HepG2 (cell line): ENCODE results near the gene CNPY4. TPM values are rescaled to one million over a fixed set of nuclear protein-coding genes. Genes with fewer than 3 reads are reported as not detected.

ENCODE experiments used
- EHMT2 ChIP-seq: fragments of 200-600 bp; sonication (generic); IDR thresholded peaks from 2 replicates; pipeline ENCODE4 v1.7.0; 2017; ENCODE audit warnings: antibody characterized with exemption, low read depth, low read length, borderline replicate concordance
- ERF ChIP-seq: IDR thresholded peaks from 2 replicates; pipeline ENCODE4 v1.6.1; 2018; ENCODE audit warnings: missing biosample characterization, missing genetic modification reagents
- HNRNPUL1 ChIP-seq: fragments of 200-400 bp; formaldehyde crosslinking; IDR thresholded peaks from 2 replicates; pipeline ENCODE4 v1.6.1; 2017; ENCODE audit warnings: low read depth, mild to moderate bottlenecking, low read length, moderate library complexity
- NONO ChIP-seq, 2 experiments: fragments of 450-650 bp in 1 of 2; sonication (generic) in 1 of 2; formaldehyde crosslinking in 1 of 2; IDR thresholded peaks in 1 of 2; conservative IDR thresholded peaks in 1 of 2; 2 replicates each; pipeline versions ENCODE4 v1.6.1 to v1.8.0; 2017 to 2022; ENCODE audit warnings: mild to moderate bottlenecking in 1 of 2, missing genetic modification reagents in 1 of 2, moderate library complexity in 1 of 2
- NR2C2 ChIP-seq: sonication (generic); formaldehyde crosslinking; IDR thresholded peaks from 2 replicates; pipeline ENCODE4 v1.4.0; 2020; ENCODE audit warnings: missing genetic modification reagents, mild to moderate bottlenecking, moderate library complexity, borderline replicate concordance
- POGZ ChIP-seq: sonication (generic); formaldehyde crosslinking; IDR thresholded peaks from 2 replicates; pipeline ENCODE4 v1.4.0; 2020; ENCODE audit warnings: mild to moderate bottlenecking, missing genetic modification reagents
- SMAD3 ChIP-seq: sonication (generic); formaldehyde crosslinking; IDR thresholded peaks from 2 replicates; pipeline ENCODE4 v1.4.0; 2020; ENCODE audit warnings: missing genetic modification reagents
- SMAD9 ChIP-seq: sonication (generic); formaldehyde crosslinking; IDR thresholded peaks from 2 replicates; pipeline ENCODE4 v1.5.1; 2020; ENCODE audit warnings: mild to moderate bottlenecking, missing genetic modification reagents
- SOX6 ChIP-seq, 2 experiments: fragments of 450-650 bp in 1 of 2; sonication (generic) in 1 of 2; formaldehyde crosslinking in 1 of 2; IDR thresholded peaks; 2 replicates each; pipeline versions ENCODE4 v1.4.0 to v1.6.1; 2017 to 2020; ENCODE audit warnings: antibody characterized with exemption in 1 of 2, mild to moderate bottlenecking in 1 of 2, missing genetic modification reagents in 1 of 2
- TBX3 ChIP-seq: fragments of 450-650 bp; IDR thresholded peaks from 2 replicates; pipeline ENCODE4 v1.6.1; 2017; ENCODE audit warnings: antibody characterized with exemption, mild to moderate bottlenecking, inconsistent platforms, borderline replicate concordance
- ZBTB3 ChIP-seq: sonication (generic); formaldehyde crosslinking; IDR thresholded peaks from 2 replicates; pipeline ENCODE4 v1.4.0; 2020; ENCODE audit warnings: low read depth, mild to moderate bottlenecking, moderate library complexity, missing genetic modification reagents, borderline replicate concordance
- ZFY ChIP-seq: sonication (generic); formaldehyde crosslinking; IDR thresholded peaks from 2 replicates; pipeline ENCODE4 v1.4.0; 2020; ENCODE audit warnings: missing genetic modification reagents
- ZNF329 ChIP-seq: sonication (generic); formaldehyde crosslinking; IDR thresholded peaks from 2 replicates; pipeline ENCODE4 v1.9.0; 2021; ENCODE audit warnings: low read depth, mild to moderate bottlenecking, missing genetic modification reagents
- ZNF337 ChIP-seq: sonication (generic); formaldehyde crosslinking; IDR thresholded peaks from 2 replicates; pipeline ENCODE4 v1.5.1; 2020; ENCODE audit warnings: missing genetic modification reagents, low read depth, mild to moderate bottlenecking, borderline replicate concordance
- ZNF44 ChIP-seq: sonication (generic); formaldehyde crosslinking; IDR thresholded peaks from 2 replicates; pipeline ENCODE4 v1.5.1; 2020; ENCODE audit warnings: mild to moderate bottlenecking, missing genetic modification reagents
- ZNF460 ChIP-seq: sonication (generic); formaldehyde crosslinking; IDR thresholded peaks from 2 replicates; pipeline ENCODE4 v1.5.1; 2020; ENCODE audit warnings: missing genetic modification reagents, mild to moderate bottlenecking, borderline replicate concordance
- ZNF749 ChIP-seq: sonication (generic); formaldehyde crosslinking; IDR thresholded peaks from 2 replicates; pipeline ENCODE4 v1.8.0; 2022; ENCODE audit warnings: mild to moderate bottlenecking, missing genetic modification reagents, moderate library complexity, borderline replicate concordance
- ZNF839 ChIP-seq: sonication (generic); formaldehyde crosslinking; IDR thresholded peaks from 2 replicates; pipeline ENCODE4 v1.4.0; 2020; ENCODE audit warnings: missing genetic modification reagents, mild to moderate bottlenecking, borderline replicate concordance
- polyA plus RNA-seq, 8 experiments: library from polyadenylated mRNA; depleted of rRNA in 3 of 8; stranded (reverse) in 7 of 8; unstranded in 1 of 8; fragments of >200 nt; fragmentation: Illumina TruSeq in 4 of 8; extraction: Trizol in 4 of 8; gene quantifications; 2 replicates each; pipeline versions ENCODE4 v1.2.1 to v1.2.3, GENCODE V29; 2011 to 2016; ENCODE audit warnings: low read depth in 4 of 8, missing spikeins in 1 of 8, mixed read lengths in 1 of 8; ENCODE audit not compliant: insufficient read depth in 1 of 8
- total RNA-seq, 5 experiments: library from RNA; depleted of rRNA; stranded (reverse); fragments of >200 nt; fragmentation: Illumina TruSeq; extraction: Trizol; gene quantifications; 2 replicates each; pipeline ENCODE4 v1.2.3, GENCODE V29; 2016; ENCODE audit warnings: low read depth in 1 of 5
- TF ChIP-seq, protein P1 (sequence below), 2 experiments: sonication (generic) in 1 of 2; formaldehyde crosslinking in 1 of 2; IDR thresholded peaks; 2 replicates each; pipeline versions ENCODE4 v1.5.1 to v1.6.1; 2011 to 2020; ENCODE audit warnings: borderline replicate concordance in 1 of 2, low read depth in 1 of 2, low read length in 1 of 2, mild to moderate bottlenecking in 1 of 2, missing genetic modification reagents in 1 of 2, moderate library complexity in 1 of 2
- TF ChIP-seq, protein P2 (sequence below): fragments of 450-650 bp; IDR thresholded peaks from 2 replicates; pipeline ENCODE4 v1.6.1; 2017
- TF ChIP-seq, protein P3 (sequence below): sonication (generic); formaldehyde crosslinking; IDR thresholded peaks from 2 replicates; pipeline ENCODE4 v1.8.1; 2022; ENCODE audit warnings: mild to moderate bottlenecking, missing genetic modification reagents

Gene CNPY4
- total and polyA plus RNA-seq, 2 of the 13 experiments (the other 11 are each of a cell fraction or from before 2014, with no cell fraction given) = 6.2 to 12.7 TPM

DNA sequence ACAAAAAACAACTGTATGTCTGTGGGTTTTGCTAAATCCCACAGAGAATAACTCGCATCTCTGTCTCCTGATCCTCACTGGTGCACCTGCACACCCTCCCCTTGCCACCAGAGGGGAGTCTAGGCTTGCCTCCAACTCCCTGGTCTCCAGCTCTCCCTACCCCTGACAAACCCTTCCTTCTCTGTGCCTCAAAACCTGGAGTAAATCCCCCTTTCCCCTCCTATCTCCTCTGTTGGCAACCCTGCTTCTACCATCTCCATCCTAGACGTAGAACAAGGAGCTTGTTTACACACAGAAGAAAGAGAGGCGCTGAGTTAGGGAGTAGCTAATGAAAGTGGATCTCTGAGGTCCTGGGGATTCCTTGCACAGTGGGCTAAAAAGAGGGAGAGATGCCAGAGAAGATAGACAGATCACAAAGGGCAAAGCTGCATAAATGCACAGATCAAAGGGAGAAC lies 13.3 kb downstream of the CNPY4 start (continued):
- TF ChIP-seq ZNF749 (no peak), ZNF839 (no peak), HNRNPUL1 (no peak), ERF (CRISPR knock-in tag) (peak; percentile 77; the same call in 1 of the 2 replicates), TBX3 (no peak), NONO (IDR thresholded peaks at IDR 0.05) (no peak), NONO (CRISPR knock-in tag; conservative IDR thresholded peaks at IDR 0.05) (no peak), ZNF460 (no peak), EHMT2 (no peak), SOX6 (IDR thresholded peaks at IDR 0.05) (no peak), SOX6 (CRISPR knock-in tag; IDR thresholded peaks at IDR 0.05) (no peak), ZNF44 (0 out of 2 replicates have a peak, but pooled peaks have one; percentile 50), ZFY (CRISPR knock-in tag) (no peak), SMAD3 (CRISPR knock-in tag) (no peak), ZNF329 (CRISPR knock-in tag) (no peak), ZBTB3 (CRISPR knock-in tag) (no peak), POGZ (CRISPR knock-in tag) (no peak), NR2C2 (CRISPR knock-in tag) (no peak), ZNF337 (no peak), SMAD9 (no peak)
- TF ChIP-seq, protein P1, sequence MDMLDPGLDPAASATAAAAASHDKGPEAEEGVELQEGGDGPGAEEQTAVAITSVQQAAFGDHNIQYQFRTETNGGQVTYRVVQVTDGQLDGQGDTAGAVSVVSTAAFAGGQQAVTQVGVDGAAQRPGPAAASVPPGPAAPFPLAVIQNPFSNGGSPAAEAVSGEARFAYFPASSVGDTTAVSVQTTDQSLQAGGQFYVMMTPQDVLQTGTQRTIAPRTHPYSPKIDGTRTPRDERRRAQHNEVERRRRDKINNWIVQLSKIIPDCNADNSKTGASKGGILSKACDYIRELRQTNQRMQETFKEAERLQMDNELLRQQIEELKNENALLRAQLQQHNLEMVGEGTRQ (IDR thresholded peaks at IDR 0.05; ENCODE audit: low read depth, low read length) = no peak
- TF ChIP-seq, protein P1 (CRISPR knock-in tag; IDR thresholded peaks at IDR 0.05; ENCODE audit: borderline replicate concordance) = no peak
- TF ChIP-seq, protein P2, sequence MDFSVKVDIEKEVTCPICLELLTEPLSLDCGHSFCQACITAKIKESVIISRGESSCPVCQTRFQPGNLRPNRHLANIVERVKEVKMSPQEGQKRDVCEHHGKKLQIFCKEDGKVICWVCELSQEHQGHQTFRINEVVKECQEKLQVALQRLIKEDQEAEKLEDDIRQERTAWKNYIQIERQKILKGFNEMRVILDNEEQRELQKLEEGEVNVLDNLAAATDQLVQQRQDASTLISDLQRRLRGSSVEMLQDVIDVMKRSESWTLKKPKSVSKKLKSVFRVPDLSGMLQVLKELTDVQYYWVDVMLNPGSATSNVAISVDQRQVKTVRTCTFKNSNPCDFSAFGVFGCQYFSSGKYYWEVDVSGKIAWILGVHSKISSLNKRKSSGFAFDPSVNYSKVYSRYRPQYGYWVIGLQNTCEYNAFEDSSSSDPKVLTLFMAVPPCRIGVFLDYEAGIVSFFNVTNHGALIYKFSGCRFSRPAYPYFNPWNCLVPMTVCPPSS = no peak
- TF ChIP-seq, protein P3, sequence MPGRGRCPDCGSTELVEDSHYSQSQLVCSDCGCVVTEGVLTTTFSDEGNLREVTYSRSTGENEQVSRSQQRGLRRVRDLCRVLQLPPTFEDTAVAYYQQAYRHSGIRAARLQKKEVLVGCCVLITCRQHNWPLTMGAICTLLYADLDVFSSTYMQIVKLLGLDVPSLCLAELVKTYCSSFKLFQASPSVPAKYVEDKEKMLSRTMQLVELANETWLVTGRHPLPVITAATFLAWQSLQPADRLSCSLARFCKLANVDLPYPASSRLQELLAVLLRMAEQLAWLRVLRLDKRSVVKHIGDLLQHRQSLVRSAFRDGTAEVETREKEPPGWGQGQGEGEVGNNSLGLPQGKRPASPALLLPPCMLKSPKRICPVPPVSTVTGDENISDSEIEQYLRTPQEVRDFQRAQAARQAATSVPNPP (CRISPR knock-in tag) = no peak
- TF ChIP-seq, all 625 proteins: peak for 29
